Measurements from ENCODE around the gene TSPEAR.

DNA sequence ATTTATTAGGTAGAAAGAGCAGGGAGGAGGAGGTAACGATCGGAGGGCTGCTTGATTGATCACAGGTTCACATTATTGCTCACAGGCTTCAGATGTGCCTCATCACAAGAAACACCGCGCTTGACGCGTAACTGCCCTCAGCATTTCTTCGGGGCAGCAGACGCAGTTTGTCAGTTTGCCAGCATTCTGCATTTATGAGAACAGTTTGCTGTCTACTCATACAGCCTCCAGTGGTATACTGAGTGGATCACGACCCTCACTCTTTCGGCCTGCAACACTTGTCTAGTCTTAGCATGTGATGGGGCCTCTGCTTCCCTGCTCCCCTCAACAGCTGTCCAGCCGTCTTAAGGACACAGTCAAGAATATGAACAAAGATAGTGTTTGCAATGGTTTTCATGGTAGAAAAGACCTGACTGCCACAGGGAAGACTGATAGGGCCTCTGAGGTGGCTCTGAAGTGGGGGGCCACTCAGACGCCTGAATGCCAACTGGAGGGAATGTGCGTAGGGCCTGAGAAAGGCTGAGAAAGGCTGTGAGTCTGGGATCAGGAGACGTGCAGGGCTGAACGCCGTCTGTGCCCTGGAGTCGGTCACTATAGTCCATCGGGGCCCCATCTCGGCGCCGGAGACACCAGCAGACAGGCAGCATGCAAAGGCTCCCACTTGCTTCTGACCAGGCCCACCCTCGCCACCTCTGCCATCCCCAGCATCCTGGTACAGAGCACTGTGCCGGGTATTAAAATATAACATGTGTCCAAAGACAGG, 45.2 kb upstream of the TSPEAR start:
- TF ChIP-seq, protein P1, sequence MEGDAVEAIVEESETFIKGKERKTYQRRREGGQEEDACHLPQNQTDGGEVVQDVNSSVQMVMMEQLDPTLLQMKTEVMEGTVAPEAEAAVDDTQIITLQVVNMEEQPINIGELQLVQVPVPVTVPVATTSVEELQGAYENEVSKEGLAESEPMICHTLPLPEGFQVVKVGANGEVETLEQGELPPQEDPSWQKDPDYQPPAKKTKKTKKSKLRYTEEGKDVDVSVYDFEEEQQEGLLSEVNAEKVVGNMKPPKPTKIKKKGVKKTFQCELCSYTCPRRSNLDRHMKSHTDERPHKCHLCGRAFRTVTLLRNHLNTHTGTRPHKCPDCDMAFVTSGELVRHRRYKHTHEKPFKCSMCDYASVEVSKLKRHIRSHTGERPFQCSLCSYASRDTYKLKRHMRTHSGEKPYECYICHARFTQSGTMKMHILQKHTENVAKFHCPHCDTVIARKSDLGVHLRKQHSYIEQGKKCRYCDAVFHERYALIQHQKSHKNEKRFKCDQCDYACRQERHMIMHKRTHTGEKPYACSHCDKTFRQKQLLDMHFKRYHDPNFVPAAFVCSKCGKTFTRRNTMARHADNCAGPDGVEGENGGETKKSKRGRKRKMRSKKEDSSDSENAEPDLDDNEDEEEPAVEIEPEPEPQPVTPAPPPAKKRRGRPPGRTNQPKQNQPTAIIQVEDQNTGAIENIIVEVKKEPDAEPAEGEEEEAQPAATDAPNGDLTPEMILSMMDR (IDR thresholded peaks at IDR 0.05): no peak
- TF ChIP-seq POLR2A (IDR thresholded peaks at IDR 0.05): no peak
- TF ChIP-seq POLR2AphosphoS5 (IDR thresholded peaks at IDR 0.05): no peak

Measured in prostate gland (tissue), 2 donors.